A673 (cell line): ENCODE data around the gene ILKAP.

Source experiments
- EZH2 ChIP-seq: fragments of 200-600 bp; sonication (generic); IDR thresholded peaks from 2 replicates; pipeline ENCODE4 v1.6.1; 2017; ENCODE audit warnings: borderline replicate concordance, low read depth, mild to moderate bottlenecking, mixed read lengths, antibody characterized with exemption, low read length; ENCODE audit not compliant: poor library complexity, severe bottlenecking
- TF ChIP-seq, protein P1 (sequence below): fragments of 300-800, 200-600 bp; sonication (generic); conservative IDR thresholded peaks from 2 replicates; pipeline ENCODE4 v1.5.1; 2017; ENCODE audit warnings: low read depth, mild to moderate bottlenecking, antibody characterized with exemption, low read length, moderate library complexity, mixed read lengths

DNA sequence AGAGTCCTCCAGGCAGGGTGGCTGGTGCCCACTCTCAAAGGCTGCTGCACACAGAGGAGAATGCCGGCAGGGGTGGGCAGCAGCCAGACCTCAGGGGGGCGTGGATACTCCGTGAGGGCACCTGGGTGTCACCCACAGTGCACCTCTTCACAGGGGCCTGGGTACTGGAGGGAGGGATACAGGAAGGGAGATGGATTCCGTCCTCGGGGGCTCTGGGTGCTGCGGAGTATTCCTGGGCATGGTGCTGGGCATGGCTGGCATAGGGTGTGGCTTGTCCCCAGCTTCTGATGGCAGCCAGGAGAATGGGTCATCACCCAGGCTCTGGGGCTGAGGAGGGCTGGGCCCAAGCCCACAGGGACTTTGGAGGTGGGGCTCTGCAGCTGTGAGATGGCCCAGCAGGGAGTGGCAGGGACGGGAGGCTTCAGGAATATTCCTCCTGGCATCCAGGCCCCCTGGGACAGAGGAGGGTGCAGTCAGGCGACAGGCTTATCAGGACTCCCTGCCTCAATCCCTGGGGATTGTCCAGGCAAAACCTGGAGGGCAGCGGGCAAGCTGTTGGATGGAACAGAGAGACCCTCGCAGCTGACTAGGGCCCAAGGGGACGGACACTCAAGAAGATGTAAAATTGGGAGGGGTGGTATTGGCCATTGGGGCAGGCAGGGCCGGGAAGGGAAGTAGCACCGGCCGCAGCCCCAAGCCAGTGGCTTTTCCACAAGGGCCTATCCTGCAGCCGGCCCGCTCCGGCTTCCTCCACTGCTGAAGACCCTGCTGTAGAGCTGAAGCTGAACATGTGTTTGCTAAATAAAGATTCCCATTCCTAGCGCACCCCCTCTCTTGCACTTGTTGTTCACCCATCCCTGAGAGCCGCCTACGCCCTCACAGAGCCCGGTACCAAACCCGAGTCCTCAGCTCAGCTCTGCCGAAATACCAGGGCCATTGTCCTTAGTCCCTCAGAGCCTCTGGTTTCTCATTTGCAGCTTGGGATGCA lies 70.7 kb downstream of the ILKAP start:
- TF ChIP-seq, protein P1, sequence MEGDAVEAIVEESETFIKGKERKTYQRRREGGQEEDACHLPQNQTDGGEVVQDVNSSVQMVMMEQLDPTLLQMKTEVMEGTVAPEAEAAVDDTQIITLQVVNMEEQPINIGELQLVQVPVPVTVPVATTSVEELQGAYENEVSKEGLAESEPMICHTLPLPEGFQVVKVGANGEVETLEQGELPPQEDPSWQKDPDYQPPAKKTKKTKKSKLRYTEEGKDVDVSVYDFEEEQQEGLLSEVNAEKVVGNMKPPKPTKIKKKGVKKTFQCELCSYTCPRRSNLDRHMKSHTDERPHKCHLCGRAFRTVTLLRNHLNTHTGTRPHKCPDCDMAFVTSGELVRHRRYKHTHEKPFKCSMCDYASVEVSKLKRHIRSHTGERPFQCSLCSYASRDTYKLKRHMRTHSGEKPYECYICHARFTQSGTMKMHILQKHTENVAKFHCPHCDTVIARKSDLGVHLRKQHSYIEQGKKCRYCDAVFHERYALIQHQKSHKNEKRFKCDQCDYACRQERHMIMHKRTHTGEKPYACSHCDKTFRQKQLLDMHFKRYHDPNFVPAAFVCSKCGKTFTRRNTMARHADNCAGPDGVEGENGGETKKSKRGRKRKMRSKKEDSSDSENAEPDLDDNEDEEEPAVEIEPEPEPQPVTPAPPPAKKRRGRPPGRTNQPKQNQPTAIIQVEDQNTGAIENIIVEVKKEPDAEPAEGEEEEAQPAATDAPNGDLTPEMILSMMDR, result no peak
- no peak for TF ChIP-seq EZH2
